DMS53 (cell line): ENCODE measurements around the gene PSG7.
A peak's percentile ranks its signal among the peaks of the same experiment; 100 is the strongest.
"Not testable (repeated sequence)": the region's sequence is repeated elsewhere in the genome, so short reads cannot be mapped to it uniquely, and the experiment has no call there.

Experiments used
- DNase-seq: peaks from one replicate; lab custom pipeline; 2025; lab: John Stamatoyannopoulos, UW

The PSG7 gene

DNA sequence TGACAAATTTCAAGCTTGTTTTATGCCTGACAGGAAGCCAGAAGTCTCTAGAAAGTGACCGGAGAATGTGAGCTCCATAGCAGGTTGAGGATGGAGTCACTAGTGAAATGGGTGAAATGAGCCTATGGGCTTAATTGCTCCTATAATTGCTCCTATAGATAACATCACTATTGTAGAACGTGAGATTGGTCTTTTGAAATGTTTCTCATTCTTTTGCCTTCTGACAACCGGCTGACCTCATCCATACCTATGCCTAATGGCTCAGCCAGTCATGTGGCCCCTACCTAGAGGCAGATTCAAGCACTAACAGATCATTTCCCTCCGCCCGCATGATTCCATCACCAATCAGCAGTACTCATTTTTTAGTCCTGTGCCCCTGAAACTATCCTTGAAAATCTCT is 23.5 kb downstream of the PSG7 start:
- DNase-seq = not testable (repeated sequence)

DNA sequence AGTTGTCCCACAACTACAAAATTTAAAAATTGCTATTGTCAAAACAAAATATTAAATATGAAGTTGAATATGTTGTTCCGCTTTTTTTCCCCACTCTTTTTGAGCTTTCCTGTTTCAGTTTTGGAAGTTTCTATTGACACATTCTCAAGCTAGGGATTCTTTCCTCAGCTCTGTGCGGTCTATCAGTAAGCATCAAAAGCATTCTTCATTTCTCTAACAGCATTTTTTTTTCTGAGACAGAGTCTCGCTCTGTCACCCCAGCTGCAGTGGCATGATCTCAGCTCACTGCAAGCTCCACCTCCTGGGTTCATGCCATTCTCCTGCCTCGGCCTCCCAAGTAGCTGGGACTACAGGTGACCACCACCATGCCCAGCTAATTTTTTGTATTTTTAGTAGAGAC is 24.1 kb downstream of the PSG7 start:
- not testable (repeated sequence) for DNase-seq

- DNase-seq = not testable (repeated sequence)
These were observed 25.3 kb downstream of the PSG7 start for GRCh38 chr19:42911731-42912130.

DNA sequence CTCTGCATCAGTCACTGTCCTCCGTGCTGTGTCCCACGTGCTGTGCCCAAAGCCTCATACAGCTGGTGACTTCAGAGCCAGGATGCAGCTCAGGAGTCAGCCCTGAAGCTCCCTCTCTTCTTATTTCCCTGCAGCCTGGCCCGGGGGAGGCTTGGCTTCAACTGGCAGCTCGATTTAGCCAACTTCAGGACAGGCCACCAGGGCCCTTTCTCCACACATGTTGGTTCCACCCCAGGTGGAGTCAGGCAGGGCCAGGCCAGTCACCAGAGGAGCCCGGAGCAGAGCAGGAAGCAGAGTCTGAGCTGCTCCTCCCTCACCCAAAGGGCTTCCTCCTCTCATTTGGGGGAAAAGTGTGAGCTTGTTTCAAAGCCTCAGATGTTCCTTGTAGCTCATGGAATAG is 30.8 kb downstream of the PSG7 start:
- not testable (repeated sequence) for DNase-seq

- not testable (repeated sequence) for DNase-seq
These were observed 36.4 kb downstream of the PSG7 start for GRCh38 chr19:42900561-42900960.

DNA sequence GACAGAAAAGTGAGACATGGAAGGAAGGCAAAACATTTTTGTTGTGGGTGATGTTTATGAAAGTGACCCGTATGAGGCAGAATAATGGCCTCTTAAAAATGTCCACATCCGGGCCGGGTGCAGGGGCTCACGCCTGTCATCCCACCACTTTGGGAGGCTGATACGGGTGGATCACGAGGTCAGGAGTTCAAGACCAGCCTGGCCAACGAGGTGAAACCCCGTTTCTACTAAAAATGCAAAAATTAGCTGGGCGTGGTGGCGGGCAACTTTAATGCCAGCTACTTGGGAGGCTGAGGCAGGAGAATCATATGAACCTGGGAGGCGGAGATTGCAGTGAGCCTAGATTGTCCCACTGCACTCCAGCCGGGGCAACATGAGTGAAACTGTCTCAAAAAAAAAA is 37.3 kb downstream of the PSG7 start:
- DNase-seq = not testable (repeated sequence)

DNA sequence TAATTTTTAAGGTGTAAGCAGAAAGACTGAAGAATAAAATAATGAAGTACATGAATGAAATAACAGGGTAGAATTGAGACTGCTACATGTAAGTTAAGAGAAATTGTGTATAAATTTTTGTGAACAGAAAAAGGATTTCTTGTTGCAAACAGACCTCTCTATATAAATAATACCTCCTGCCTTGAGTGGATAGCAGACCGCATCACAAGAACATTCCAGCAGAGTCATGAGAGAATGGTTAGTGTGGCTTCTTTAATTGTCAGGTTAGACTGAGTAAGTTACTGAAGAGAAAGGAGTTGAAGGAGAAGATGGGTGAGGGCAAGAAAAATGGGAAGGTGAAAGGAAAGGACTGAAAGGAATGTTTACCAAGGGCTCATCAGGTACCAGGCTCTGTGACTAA is 37.9 kb downstream of the PSG7 start:
- not testable (repeated sequence) for DNase-seq

DNA sequence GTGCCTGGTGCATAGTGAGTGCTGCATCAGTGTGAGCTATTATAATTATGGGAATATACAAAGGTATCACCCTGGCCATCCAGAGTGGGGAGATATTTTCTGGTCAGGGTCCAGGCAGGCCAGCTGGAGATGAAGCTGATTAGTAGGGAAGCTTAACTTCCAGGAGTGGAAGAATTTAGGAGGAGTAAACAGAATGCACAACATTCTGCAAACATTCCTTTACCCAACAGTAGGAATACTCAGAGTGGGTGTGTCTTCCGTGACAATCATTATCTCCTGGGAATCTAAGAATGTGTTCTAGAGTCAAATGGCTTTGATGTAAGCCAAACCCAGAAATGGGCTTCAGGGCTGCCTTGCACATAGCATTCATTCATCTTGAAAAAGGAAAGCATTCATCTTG is 38.4 kb downstream of the PSG7 start:
- not testable (repeated sequence) for DNase-seq

- not testable (repeated sequence) for DNase-seq
These were observed 39.3 kb downstream of the PSG7 start for GRCh38 chr19:42897729-42898128.

- DNase-seq = not testable (repeated sequence)
These were observed 46.6 kb downstream of the PSG7 start for GRCh38 chr19:42890446-42890845.

DNA sequence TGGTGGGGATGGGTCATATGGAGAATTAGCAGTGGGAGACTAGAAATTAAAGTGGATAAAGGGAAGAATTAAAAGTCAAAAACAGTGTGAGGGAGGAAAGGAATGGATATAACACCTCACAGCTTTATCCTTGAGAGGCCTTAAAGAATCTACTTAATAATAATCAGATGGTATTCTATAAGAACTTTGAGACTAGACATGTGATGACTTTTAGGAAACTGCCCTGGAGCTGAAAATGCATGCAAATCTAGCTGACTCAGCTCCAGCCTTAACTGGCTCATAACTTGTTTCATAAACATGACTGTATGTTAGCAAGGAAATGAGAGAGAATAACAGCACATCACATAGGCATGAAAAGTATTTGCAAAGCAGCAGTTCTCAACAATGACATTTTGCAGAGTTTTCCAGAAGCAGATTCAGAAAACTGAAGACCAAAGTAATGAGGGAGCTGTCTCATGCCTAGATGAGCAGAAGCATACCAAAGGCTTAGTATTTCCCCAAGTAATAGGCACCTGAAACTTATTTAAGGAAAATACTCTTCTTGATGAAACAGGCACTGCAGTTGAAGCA is 49.0 kb downstream of the PSG7 start:
- DNase-seq = not testable (repeated sequence)

GRCh38 chr19:42882730-42883129 is 54.3 kb downstream of the PSG7 start:
- DNase-seq = not testable (repeated sequence)

DNA sequence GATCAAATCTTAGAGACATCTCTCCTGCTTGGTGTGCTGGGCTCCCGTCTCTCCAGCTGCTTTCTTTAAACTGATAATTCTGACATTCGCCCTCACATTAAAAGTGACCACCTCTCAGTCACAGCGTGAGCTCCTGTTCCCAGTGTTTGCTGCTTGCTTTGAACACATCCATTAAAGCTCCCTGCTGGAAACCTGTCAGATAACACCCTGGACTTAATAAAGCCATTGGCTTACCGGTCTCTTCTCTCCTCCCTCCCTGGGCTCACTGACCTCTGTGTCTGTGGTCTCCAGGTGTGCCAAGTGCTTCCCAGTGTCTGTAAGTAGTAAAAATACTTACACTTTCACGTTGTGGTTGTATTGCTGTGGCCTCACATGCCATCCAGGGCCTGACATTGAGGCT is 55.0 kb downstream of the PSG7 start:
- DNase-seq = not testable (repeated sequence)

- DNase-seq = peak; percentile 14
These were observed 55.7 kb downstream of the PSG7 start for GRCh38 chr19:42881279-42881678.

DNA sequence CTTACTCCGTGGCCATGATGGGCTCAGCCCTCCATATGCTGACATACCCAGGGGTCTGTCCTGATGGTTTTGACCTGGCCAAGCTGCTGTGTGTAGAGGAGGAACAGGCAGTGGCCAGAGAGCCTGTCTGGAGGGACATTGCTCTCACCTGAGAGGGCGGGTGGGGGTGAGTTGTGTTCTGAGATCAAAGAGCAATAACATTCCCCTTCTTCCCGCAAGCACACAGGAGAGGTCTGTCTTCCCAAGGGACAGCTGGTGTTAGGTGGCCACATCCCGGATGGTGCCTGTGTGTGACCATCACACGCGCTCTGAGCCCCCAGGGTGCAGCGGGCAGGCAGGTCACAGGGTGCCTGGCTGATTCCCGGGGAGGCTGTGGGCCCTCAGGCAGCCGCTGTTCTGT is 56.4 kb downstream of the PSG7 start:
- not testable (repeated sequence) for DNase-seq

- DNase-seq = no peak
These were observed 57.4 kb downstream of the PSG7 start, which contains the start of gene PSG1 for GRCh38 chr19:42879613-42880012. PSG1 (minus strand) TSS chr19:42879713; CDS start chr19:42879581, 132 bp downstream.

DNA sequence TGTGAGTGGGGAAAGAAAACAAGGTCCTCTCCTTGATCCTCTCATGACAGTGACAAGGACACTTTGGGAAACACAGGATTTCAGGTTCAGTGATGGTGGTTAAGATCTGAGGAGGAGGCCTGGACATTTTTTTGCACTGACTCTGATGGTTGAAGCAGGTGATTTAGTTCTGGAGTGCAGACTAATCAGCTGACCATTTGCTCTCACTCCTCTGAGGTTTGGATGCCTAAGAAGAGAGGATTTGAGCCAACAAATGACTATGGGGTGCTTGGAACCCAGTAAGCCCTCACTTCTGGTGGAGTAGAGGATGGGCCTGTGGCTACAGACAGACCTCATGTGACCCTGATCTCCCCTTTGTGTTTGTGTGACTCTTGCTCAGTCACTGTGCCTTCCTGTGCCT is 60.4 kb downstream of the PSG7 start:
- not testable (repeated sequence) for DNase-seq

DNA sequence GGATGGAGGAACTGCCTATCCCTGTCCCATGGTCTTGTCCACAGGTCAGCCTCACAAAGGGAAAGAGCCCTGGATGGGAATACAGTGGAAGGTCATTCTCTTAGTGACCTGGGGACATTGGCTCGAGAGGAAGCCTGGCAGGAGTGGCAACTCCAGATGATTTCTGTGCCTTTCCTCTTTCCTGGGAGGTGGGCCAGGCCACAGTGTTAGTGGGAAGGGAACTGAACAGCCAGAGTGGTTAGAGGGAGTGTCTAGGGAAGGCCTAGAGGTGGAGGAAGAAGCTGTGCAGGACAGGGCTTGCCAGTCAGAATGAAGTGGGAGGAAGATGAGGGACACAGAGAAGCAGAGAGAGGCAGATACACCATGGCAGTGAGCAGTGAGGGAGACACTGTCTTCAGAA is 61.1 kb downstream of the PSG7 start:
- not testable (repeated sequence) for DNase-seq

DNA sequence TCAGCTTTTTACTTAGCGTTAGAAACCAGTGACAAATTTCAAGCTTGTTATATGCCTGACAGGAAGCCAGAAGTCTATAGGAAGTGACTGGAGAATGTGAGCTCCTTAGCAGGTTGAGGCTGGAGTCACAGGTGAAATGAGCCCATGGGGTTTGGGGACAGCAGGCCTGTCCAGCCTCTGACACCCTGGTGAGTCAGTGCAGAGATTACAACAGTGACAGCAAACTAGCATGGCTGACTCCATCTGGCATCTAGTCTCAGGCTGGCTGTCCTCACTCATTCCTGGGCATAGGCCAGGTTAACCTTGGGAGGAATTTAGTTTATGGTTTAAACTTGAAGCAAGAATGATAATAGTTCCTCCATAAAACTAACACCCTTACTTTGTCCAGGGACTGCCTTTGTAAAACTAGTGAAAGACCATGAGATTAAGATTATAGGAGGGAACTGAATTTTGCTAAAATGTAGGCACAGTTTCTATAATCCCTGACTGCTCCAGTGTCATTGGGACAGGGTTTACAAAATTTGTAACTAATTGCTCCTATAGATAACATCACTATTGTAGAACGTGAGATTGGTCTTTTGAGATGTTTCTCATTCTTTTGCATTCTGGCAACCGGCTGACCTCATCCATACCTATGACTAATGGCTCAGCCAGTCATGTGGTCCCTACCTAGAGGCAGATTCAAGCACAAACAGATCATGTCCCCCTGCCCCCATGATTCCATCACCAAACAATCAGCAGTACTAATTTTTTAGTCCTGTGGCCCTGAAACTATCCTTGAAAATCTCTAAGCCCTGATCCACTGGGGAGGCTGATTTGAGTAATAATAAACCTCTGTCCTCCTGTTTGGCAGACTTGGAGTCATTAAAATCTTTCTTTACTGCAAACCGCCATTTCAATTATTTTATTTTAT is 61.9 kb downstream of the PSG7 start:
- not testable (repeated sequence) for DNase-seq

- DNase-seq = not testable (repeated sequence)
These were observed 62.9 kb downstream of the PSG7 start for GRCh38 chr19:42874136-42874535.
